Activated naive CD8-positive, alpha-beta T cell (primary cell): ENCODE measurements around the gene DHRS1.
A peak's percentile ranks its signal among the peaks of the same experiment; 100 is the strongest.

Experiments used
- H3K27ac Mint-ChIP-seq: one replicate; pipeline ENCODE4 v1.8.0; 2021; ENCODE audit warnings: mixed read lengths
- H3K27me3 Mint-ChIP-seq: one replicate; pipeline ENCODE4 v1.8.0; 2021; ENCODE audit warnings: mixed read lengths
- H3K36me3 Mint-ChIP-seq: one replicate; pipeline ENCODE4 v1.8.0; 2021; ENCODE audit warnings: mixed read lengths
- H3K4me1 Mint-ChIP-seq: one replicate; pipeline ENCODE4 v1.8.0; 2021; ENCODE audit warnings: low read depth, mixed read lengths
- H3K4me3 Mint-ChIP-seq: one replicate; pipeline ENCODE4 v1.8.0; 2021; ENCODE audit warnings: mild to moderate bottlenecking, mixed read lengths
- H3K9me3 Mint-ChIP-seq: one replicate; pipeline ENCODE4 v1.8.0; 2021; ENCODE audit warnings: low read depth, mixed read lengths

Gene DHRS1

GRCh38 chr14:24307575-24308341, 8.2 kb upstream of the DHRS1 start, which contains the start of gene CIDEB:
CIDEB (minus strand) TSS chr14:24307977; CDS start chr14:24307858, 119 bp downstream.
- peaks cover 8% of the 10 kb centered on the region for H3K36me3 Mint-ChIP-seq
- no peak within 1 kb of the TSS for H3K27ac Mint-ChIP-seq
- H3K4me3 Mint-ChIP-seq: no peak within 1 kb of the TSS

GRCh38 chr14:24307156-24307574, 7.6 kb upstream of the DHRS1 start:
- Mint-ChIP-seq H3K27me3 (no peaks in the 10 kb centered on the region), H3K27ac (no peak overlapping the region), H3K36me3 (peaks cover 8% of the 10 kb centered on the region), H3K9me3 (no peaks in the 10 kb centered on the region), H3K4me1 (peaks cover 28% of the 10 kb centered on the region), H3K4me3 (no peak overlapping the region)

More at GRCh38 chr14:24307575-24308341, 8.2 kb upstream of the DHRS1 start, which contains the start of gene CIDEB:
- Mint-ChIP-seq H3K9me3 (no peaks in the 10 kb centered on the region), H3K27me3 (no peaks in the 10 kb centered on the region), H3K4me1 (peaks cover 34% of the 10 kb centered on the region)

GRCh38 chr14:24304019-24304387, 4.4 kb upstream of the DHRS1 start:
- Mint-ChIP-seq H3K27ac (no peak overlapping the region), H3K9me3 (no peaks in the 10 kb centered on the region), H3K4me3 (no peak overlapping the region), H3K27me3 (no peaks in the 10 kb centered on the region), H3K4me1 (peaks cover 26% of the 10 kb centered on the region), H3K36me3 (peaks cover 11% of the 10 kb centered on the region)

- Mint-ChIP-seq H3K9me3 (no peaks in the 10 kb centered on the region), H3K27me3 (no peaks in the 10 kb centered on the region), H3K36me3 (peaks cover 13% of the 10 kb centered on the region), H3K4me3 (peak overlapping the region; percentile 96), H3K4me1 (peaks cover 42% of the 10 kb centered on the region), H3K27ac (peak overlapping the region; percentile 50)
Observed at GRCh38 chr14:24300326-24300980, 873 bp upstream of the DHRS1 start.

GRCh38 chr14:24298892-24299254, 707 bp downstream of the DHRS1 start:
- Mint-ChIP-seq H3K27ac (peak overlapping the region; percentile 94), H3K4me1 (peaks cover 42% of the 10 kb centered on the region), H3K36me3 (peaks cover 9% of the 10 kb centered on the region), H3K9me3 (no peaks in the 10 kb centered on the region), H3K27me3 (no peaks in the 10 kb centered on the region), H3K4me3 (peak overlapping the region; percentile 96)

- H3K4me1 Mint-ChIP-seq: peaks cover 42% of the 10 kb centered on the region
- H3K36me3 Mint-ChIP-seq: peaks cover 12% of the 10 kb centered on the region
- H3K27me3 Mint-ChIP-seq: no peaks in the 10 kb centered on the region
- H3K27ac Mint-ChIP-seq: peak overlapping the region; percentile 23
- H3K9me3 Mint-ChIP-seq: no peaks in the 10 kb centered on the region
- peak overlapping the region; percentile 11 for H3K4me3 Mint-ChIP-seq
Observed at GRCh38 chr14:24297190-24297964, 2.2 kb downstream of the DHRS1 start.

- Mint-ChIP-seq H3K36me3 (peaks cover 12% of the 10 kb centered on the region), H3K9me3 (no peaks in the 10 kb centered on the region), H3K27ac (peak overlapping the region; percentile 93), H3K27me3 (no peaks in the 10 kb centered on the region), H3K4me3 (peak overlapping the region; percentile 69), H3K4me1 (peaks cover 41% of the 10 kb centered on the region)
Observed at GRCh38 chr14:24296341-24297157, 3.0 kb downstream of the DHRS1 start.

- Mint-ChIP-seq H3K9me3 (no peaks in the 10 kb centered on the region), H3K27ac (no peak overlapping the region), H3K4me1 (peaks cover 36% of the 10 kb centered on the region), H3K27me3 (no peaks in the 10 kb centered on the region), H3K36me3 (peaks cover 18% of the 10 kb centered on the region), H3K4me3 (no peak overlapping the region)
Observed at GRCh38 chr14:24293525-24293924, 6.1 kb downstream of the DHRS1 start.

- Mint-ChIP-seq H3K4me3 (no peak overlapping the region), H3K27me3 (no peaks in the 10 kb centered on the region), H3K9me3 (no peaks in the 10 kb centered on the region), H3K27ac (no peak overlapping the region), H3K36me3 (peaks cover 24% of the 10 kb centered on the region), H3K4me1 (peaks cover 31% of the 10 kb centered on the region)
Observed at GRCh38 chr14:24292118-24292807, 7.3 kb downstream of the DHRS1 start.

- no peak overlapping the region for H3K27ac Mint-ChIP-seq
- H3K4me1 Mint-ChIP-seq: peaks cover 24% of the 10 kb centered on the region
- H3K27me3 Mint-ChIP-seq: no peaks in the 10 kb centered on the region
- no peak overlapping the region for H3K4me3 Mint-ChIP-seq
- peaks cover 22% of the 10 kb centered on the region for H3K36me3 Mint-ChIP-seq
- no peaks in the 10 kb centered on the region for H3K9me3 Mint-ChIP-seq
Observed at GRCh38 chr14:24291446-24292117, 8.0 kb downstream of the DHRS1 start.

- H3K27ac Mint-ChIP-seq: no peak overlapping the region
- H3K27me3 Mint-ChIP-seq: no peaks in the 10 kb centered on the region
- H3K4me3 Mint-ChIP-seq: no peak overlapping the region
- H3K36me3 Mint-ChIP-seq: peaks cover 21% of the 10 kb centered on the region
- H3K9me3 Mint-ChIP-seq: no peaks in the 10 kb centered on the region
- peaks cover 17% of the 10 kb centered on the region for H3K4me1 Mint-ChIP-seq
Observed at GRCh38 chr14:24290746-24291145, 8.8 kb downstream of the DHRS1 start.

GRCh38 chr14:24289649-24290280, 9.8 kb downstream of the DHRS1 start:
- Mint-ChIP-seq H3K27ac (no peak overlapping the region), H3K36me3 (peaks cover 21% of the 10 kb centered on the region), H3K4me1 (peaks cover 17% of the 10 kb centered on the region), H3K27me3 (no peaks in the 10 kb centered on the region), H3K9me3 (no peaks in the 10 kb centered on the region), H3K4me3 (peak overlapping the region; percentile 31)

GRCh38 chr14:24286996-24287395, 12.6 kb downstream of the DHRS1 start:
- Mint-ChIP-seq H3K27ac (no peak overlapping the region), H3K36me3 (peaks cover 15% of the 10 kb centered on the region), H3K9me3 (no peaks in the 10 kb centered on the region)

More at GRCh38 chr14:24286996-24287395, 12.6 kb downstream of the DHRS1 start:
- peaks cover 17% of the 10 kb centered on the region for H3K4me1 Mint-ChIP-seq
- H3K27me3 Mint-ChIP-seq: no peaks in the 10 kb centered on the region
- H3K4me3 Mint-ChIP-seq: no peak overlapping the region
